ENCODE measurements around the gene EXOC3L2. TPM values are rescaled to one million over a fixed set of nuclear protein-coding genes. Genes with fewer than 3 reads are reported as not detected.

EXOC3L2 gene
- total RNA-seq, 4 donors from 2014 or later: 1.4 to 4.1 (median 2.7) TPM

DNA sequence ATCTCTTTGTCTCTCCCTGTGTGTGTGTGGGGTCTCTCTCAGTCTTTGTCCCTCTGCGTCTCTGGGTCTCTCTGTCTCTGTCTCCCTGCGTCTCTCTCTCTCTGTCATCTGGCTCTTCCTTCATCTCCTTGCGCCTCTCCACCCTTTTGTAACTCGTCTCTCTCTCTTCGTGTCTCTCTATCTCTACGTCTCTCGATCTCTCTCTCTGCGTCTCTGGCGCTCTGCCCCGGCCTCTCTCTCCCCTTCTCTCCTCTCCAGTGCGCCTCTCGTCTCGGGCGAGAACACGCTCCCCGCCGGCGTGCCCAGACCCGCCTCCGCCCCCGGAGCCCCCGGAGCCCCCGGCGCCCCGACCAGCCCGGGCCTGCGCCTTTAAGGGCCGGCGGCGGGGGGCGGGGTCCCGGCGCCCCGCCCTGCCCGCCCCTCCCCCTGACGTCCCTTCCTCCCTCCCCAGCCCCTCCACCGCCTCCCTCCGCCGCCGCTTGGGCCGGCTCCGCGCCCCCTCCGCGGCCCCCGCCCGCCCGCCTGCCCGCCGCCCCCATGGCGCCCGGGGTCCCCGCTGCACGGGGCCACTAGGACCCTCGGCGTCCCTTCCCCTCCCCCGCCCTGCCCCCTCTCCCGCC lies 5.7 kb upstream of the EXOC3L2 start, which contains the start of gene MARK4:
Gene MARK4, plus strand, starts transcription at position 440 of the 620 bp plus-strand sequence. CDS start 318 bp downstream, outside the sequence.
- TF ChIP-seq, protein P1, sequence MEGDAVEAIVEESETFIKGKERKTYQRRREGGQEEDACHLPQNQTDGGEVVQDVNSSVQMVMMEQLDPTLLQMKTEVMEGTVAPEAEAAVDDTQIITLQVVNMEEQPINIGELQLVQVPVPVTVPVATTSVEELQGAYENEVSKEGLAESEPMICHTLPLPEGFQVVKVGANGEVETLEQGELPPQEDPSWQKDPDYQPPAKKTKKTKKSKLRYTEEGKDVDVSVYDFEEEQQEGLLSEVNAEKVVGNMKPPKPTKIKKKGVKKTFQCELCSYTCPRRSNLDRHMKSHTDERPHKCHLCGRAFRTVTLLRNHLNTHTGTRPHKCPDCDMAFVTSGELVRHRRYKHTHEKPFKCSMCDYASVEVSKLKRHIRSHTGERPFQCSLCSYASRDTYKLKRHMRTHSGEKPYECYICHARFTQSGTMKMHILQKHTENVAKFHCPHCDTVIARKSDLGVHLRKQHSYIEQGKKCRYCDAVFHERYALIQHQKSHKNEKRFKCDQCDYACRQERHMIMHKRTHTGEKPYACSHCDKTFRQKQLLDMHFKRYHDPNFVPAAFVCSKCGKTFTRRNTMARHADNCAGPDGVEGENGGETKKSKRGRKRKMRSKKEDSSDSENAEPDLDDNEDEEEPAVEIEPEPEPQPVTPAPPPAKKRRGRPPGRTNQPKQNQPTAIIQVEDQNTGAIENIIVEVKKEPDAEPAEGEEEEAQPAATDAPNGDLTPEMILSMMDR (IDR thresholded peaks at IDR 0.05): no peak
- DNase-seq (ENCODE audit: low spot score): no peak
- peak; percentile 57 for ATAC-seq (ENCODE audit: low FRiP score)

DNA sequence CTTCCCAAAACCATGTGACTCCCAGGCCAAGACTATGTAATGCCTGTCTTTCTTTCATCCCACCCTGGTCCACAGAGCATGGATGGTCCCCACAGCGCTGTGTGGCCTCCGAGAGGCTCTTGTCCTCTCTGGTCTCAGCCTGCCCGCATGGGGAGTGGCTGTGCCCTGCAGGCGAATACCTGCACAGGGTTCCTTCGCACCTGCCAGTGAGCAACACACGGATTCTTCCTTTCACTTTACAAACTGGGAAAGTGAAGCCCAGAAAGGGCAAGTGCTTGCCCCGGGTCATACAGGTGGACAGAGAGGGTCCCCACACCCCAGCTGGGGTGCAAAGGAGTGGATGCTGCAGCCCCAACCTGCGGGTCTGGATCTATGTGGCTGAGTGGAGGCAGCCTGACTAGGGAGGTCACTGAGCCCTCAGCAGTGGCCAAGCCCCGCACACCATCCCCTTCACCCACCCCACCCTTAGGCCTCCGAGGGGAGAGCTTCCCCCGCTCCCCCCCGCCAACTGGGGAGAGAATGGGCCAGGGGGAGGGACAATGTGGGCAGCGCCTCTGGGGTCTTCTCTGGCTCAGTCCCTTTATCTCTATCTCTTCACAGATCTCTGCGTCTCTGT lies 5.1 kb upstream of the EXOC3L2 start:
- ATAC-seq (ENCODE audit: low FRiP score) (no peak), DNase-seq (ENCODE audit: low spot score) (no peak)
- TF ChIP-seq, protein P1 (IDR thresholded peaks at IDR 0.05): no peak

DNA sequence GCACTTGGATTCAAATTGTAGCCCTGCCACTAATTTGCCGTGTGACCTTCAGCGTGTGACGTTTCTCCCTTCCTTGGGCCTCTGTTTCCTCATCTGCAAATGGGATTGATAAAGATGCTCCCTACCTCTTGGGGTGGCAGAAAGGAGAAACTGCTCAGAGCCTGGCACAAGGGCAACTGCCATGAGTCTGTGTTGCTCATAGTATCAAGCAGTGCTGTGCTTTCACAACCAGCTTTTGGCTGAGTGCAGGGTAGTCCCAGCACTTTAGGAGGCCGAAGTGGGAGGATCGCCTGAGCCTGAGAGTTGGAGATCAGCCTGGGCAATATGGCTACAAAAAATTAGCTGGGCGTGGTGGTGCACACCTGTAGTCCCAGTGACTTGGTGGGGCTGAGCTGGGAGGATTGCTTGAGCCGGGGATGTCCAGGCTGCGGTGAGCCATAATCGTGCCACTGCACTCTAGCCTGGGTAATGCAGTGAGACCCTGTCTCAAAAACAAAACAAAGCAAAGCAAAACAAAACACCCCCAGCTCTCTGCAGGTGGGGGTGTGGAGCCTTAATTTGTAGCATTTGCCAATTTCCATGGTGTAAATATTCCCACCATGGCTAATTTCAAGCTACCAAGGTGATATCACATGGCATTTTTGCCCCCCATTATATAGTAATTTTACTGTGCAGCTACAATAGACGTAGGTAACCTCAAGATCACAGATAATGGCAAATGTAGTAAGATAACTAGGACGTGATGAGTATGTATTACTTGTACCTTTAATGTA lies 4.2 kb upstream of the EXOC3L2 start:
- ATAC-seq (ENCODE audit: low FRiP score) (no peak), DNase-seq (ENCODE audit: low spot score) (no peak)
- TF ChIP-seq, protein P1 (IDR thresholded peaks at IDR 0.05): no peak

DNA sequence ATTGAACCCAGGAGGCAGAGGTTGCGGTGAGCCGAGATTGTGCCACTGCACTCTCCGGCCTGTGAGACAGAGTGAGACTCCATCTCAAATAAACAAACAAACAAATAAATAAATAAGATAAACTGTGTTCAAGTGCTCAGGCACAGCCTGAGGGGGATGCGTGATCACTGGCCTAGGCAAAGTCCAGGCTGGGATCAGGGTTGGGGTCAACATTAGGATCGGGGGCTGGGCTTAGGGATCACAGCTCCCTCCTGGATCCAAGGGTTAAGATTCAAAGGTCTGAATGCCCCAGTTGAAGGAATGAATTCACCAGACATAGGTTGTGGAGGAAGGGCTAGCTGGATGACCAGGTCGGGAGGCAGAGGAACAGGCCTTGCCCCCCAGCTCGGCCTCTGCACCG lies 1.9 kb upstream of the EXOC3L2 start:
- ATAC-seq (ENCODE audit: low FRiP score) (no peak), DNase-seq (ENCODE audit: low spot score) (no peak)
- TF ChIP-seq, protein P1 (IDR thresholded peaks at IDR 0.05): no peak

DNA sequence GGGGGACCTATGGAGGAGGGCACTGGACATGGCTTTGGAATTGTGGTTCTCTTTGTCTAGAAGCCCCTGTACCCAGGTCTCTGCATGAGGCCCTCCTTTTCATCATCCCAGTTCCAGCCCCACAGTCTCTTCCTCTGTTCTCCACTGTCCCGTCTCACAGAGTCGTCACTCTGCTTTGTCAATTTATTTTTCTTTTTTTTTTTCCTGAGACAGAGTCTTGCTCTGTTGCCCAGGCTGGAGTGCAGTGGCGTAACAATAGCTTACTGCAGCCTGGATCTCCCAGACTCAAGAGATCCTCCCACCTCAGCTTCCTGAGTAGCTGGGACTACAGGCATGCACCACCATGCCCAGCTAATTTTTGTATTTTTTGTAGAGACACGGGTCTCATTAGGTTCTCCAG lies 619 bp upstream of the EXOC3L2 start:
- ATAC-seq (ENCODE audit: low FRiP score): no peak

DNA sequence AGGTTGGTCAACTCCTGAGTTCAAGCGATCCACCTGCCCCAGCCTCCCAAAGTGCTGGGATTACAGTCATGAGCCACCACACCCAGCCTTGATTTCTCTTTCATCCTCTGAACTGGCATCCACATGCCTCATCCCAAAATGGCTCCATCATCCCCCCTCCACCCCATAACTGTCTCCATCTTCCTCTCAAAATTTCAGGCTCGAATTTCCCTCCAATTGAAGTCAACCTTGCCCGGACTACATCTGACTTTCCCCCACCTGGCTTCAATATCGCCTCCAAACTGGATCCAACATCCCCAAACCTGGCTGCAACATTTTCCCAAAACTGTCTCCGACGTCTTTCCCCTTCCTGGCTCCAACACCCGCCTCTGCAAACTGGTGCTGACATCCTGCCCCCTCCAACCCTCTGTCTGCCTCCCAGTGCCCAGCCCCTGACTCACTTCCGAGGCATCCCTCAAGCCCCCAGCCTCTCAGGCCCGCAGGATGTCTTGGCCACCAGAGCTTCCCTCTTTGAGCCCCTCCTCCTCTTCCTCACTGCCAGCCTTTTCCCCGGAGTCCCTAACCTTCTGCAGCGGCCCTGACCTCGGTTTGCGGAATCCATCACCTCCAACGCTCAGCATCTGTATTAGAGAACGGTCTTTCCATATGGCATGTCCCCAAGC lies 943 bp downstream of the EXOC3L2 start:
- DNase-seq (ENCODE audit: low spot score) (no peak), ATAC-seq (ENCODE audit: low FRiP score) (no peak)
- TF ChIP-seq, protein P1 (IDR thresholded peaks at IDR 0.05): no peak

More for the DNA sequence above, 619 bp upstream of the EXOC3L2 start:
- TF ChIP-seq, protein P1 (IDR thresholded peaks at IDR 0.05): no peak
- no peak for DNase-seq (ENCODE audit: low spot score)

Measured in omental fat pad (tissue), 4 donors.